Nephron progenitor cell (in vitro differentiated cells): ENCODE measurements around the gene TMCC1.

Experiments used
- DNase-seq: peaks from one replicate; pipeline ENCODE4 v3.0.0; 2021
- H3K27ac Mint-ChIP-seq: 2 replicates; pipeline ENCODE4 v1.8.0; 2021; ENCODE audit warnings: mild to moderate bottlenecking, moderate library complexity, mixed read lengths
- H3K27me3 Mint-ChIP-seq: 2 replicates; pipeline ENCODE4 v1.8.0; 2021; ENCODE audit warnings: mild to moderate bottlenecking, low read depth, mixed read lengths; ENCODE audit not compliant: poor library complexity
- H3K36me3 Mint-ChIP-seq: 2 replicates; pipeline ENCODE4 v1.8.0; 2021; ENCODE audit warnings: low read depth, mixed read lengths
- H3K4me1 Mint-ChIP-seq: 2 replicates; pipeline ENCODE4 v1.8.0; 2021; ENCODE audit warnings: mixed read lengths
- H3K4me3 Mint-ChIP-seq: 2 replicates; pipeline ENCODE4 v1.8.0; 2021; ENCODE audit warnings: mild to moderate bottlenecking, moderate library complexity, mixed read lengths
- H3K9me3 Mint-ChIP-seq: 2 replicates; pipeline ENCODE4 v1.8.0; 2021; ENCODE audit warnings: mild to moderate bottlenecking, moderate library complexity, mixed read lengths
- TF ChIP-seq, protein P1 (sequence below): fragments of 200-600 bp; sonication (generic); IDR thresholded peaks from 2 replicates; pipeline ENCODE4 v1.5.0; 2021; ENCODE audit warnings: antibody characterized with exemption

Gene TMCC1

GRCh38 chr3:129855832-129856419 is 37.6 kb downstream of the TMCC1 start:
- no peak overlapping the region for H3K27ac Mint-ChIP-seq
- peaks cover 19% of the 10 kb centered on the region for H3K4me1 Mint-ChIP-seq
- no peaks in the 10 kb centered on the region for H3K27me3 Mint-ChIP-seq
- DNase-seq, result no peak
- TF ChIP-seq, protein P1, sequence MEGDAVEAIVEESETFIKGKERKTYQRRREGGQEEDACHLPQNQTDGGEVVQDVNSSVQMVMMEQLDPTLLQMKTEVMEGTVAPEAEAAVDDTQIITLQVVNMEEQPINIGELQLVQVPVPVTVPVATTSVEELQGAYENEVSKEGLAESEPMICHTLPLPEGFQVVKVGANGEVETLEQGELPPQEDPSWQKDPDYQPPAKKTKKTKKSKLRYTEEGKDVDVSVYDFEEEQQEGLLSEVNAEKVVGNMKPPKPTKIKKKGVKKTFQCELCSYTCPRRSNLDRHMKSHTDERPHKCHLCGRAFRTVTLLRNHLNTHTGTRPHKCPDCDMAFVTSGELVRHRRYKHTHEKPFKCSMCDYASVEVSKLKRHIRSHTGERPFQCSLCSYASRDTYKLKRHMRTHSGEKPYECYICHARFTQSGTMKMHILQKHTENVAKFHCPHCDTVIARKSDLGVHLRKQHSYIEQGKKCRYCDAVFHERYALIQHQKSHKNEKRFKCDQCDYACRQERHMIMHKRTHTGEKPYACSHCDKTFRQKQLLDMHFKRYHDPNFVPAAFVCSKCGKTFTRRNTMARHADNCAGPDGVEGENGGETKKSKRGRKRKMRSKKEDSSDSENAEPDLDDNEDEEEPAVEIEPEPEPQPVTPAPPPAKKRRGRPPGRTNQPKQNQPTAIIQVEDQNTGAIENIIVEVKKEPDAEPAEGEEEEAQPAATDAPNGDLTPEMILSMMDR, result no peak
- peaks cover 71% of the 10 kb centered on the region for H3K36me3 Mint-ChIP-seq
- H3K9me3 Mint-ChIP-seq, result peaks cover 6% of the 10 kb centered on the region
- H3K4me3 Mint-ChIP-seq, result no peak overlapping the region

DNA sequence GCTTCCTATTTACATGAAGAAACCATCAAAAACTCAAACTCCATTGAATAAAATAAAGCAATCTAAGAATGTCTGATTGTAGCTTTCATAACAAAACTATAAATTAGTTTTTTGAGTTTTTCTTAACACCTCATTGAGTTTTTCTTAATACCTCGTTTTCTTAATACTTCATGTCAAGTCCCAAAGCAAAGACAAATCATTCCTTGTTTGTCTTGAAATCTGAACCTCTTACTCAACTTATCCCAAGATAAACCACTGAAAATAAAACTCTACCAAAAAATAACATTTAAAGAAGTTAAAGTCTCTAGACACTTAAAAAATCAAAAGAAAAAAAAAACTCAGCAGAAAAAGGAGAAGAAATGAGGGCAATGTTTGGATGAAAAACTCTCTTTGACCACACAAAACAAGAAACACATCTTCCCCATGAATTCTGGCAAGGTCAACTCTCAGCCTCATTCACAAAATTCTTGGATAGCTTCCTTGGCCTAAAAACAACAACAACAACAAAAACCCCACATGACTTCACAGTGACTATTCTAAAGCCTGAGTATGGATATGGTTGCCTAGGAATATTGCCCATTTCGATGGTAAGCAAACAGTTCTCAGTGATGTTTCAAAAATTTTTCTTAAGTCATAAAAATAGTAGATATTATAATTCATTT is 38.2 kb downstream of the TMCC1 start:
- TF ChIP-seq, protein P1, result no peak
- DNase-seq, result no peak
- H3K36me3 Mint-ChIP-seq, result peaks cover 73% of the 10 kb centered on the region
- no peak overlapping the region for H3K4me3 Mint-ChIP-seq
- H3K9me3 Mint-ChIP-seq, result peaks cover 13% of the 10 kb centered on the region
- H3K4me1 Mint-ChIP-seq, result peaks cover 19% of the 10 kb centered on the region
- no peaks in the 10 kb centered on the region for H3K27me3 Mint-ChIP-seq
- peak overlapping the region; percentile 90 for H3K27ac Mint-ChIP-seq

DNA sequence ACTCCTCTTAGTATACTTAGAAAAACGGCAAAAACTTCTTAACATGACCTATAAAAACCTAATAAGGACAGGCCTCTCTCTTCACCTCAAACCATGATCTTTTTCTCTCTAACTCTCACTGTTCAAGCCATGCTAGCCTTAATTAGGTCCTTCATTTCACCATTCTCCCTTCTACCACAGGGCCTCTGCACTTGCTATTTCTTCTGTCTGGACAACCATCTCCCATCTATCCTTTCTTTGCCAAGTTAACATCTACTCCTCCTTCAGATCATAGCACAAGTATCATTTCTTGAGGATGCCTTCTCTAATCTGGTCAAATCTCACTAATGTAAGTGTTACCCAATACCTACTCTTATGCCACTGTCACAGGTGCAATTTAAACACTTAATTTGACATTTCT is 39.1 kb downstream of the TMCC1 start:
- Mint-ChIP-seq H3K27ac (no peak overlapping the region), H3K27me3 (no peaks in the 10 kb centered on the region), H3K9me3 (peaks cover 17% of the 10 kb centered on the region), H3K36me3 (peaks cover 71% of the 10 kb centered on the region), H3K4me1 (peaks cover 19% of the 10 kb centered on the region), H3K4me3 (no peak overlapping the region)
- TF ChIP-seq, protein P1, result no peak
- DNase-seq, result no peak

- Mint-ChIP-seq H3K27ac (no peak overlapping the region), H3K9me3 (peaks cover 43% of the 10 kb centered on the region), H3K4me1 (no peaks in the 10 kb centered on the region), H3K27me3 (no peaks in the 10 kb centered on the region), H3K4me3 (no peak overlapping the region), H3K36me3 (peaks cover 78% of the 10 kb centered on the region)
- TF ChIP-seq, protein P1, result no peak
- no peak for DNase-seq
Measured at GRCh38 chr3:129845956-129846355, 47.6 kb downstream of the TMCC1 start.

DNA sequence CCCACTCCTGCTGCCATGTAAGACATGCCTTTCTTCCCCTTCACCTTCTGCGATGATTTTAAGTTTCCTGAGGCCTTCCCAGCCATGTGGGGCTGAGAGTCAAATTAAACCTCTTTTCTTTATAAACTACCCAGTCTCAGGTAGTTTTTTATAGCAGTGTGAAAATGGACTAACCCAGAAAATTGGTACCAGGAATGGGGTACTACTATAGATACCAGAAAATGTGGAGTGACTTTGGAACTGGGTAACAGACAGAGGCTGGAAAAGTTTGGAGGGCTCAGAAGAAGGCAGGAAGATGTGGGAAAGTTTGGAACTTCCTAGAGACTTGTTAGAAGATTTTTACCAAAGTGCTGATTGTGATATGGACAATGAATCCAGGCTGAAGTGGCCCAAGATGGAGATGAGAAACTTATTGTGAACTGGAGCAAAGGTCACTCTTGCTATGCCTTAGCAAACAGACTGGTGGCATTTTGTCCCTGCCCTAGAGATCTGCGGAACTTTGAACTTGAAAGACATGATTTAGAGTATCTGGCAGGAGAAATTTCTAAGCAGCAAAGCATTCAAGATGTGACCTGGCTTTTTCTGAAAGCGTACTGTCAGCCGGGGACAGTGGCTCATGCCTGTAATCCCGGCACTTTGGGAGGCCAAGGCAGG is 52.7 kb downstream of the TMCC1 start:
- peaks cover 41% of the 10 kb centered on the region for H3K9me3 Mint-ChIP-seq
- peaks cover 24% of the 10 kb centered on the region for H3K4me1 Mint-ChIP-seq
- DNase-seq, result no peak
- TF ChIP-seq, protein P1, result no peak
- peaks cover 4% of the 10 kb centered on the region for H3K27me3 Mint-ChIP-seq
- H3K36me3 Mint-ChIP-seq, result peaks cover 61% of the 10 kb centered on the region
- no peak overlapping the region for H3K27ac Mint-ChIP-seq
- no peak overlapping the region for H3K4me3 Mint-ChIP-seq
